ENCODE results near the gene PPP2R2B.

The PPP2R2B gene

GRCh38 chr5:146836226-146836842 is 42.2 kb downstream of the PPP2R2B start:
- TF ChIP-seq FOXM1 (IDR thresholded peaks at IDR 0.05; ENCODE audit: borderline replicate concordance, low read depth) (no peak), MAX (IDR thresholded peaks at IDR 0.05) (no peak), TAF1 (IDR thresholded peaks at IDR 0.05; ENCODE audit: low read depth) (no peak), CREB1 (IDR thresholded peaks at IDR 0.05; ENCODE audit: low read depth) (no peak), USF1 (IDR thresholded peaks at IDR 0.05) (no peak), RAD21 (IDR thresholded peaks at IDR 0.05; ENCODE audit: low read depth) (no peak), EGR1 (IDR thresholded peaks at IDR 0.05) (no peak)

GRCh38 chr5:146832985-146833732 is 45.4 kb downstream of the PPP2R2B start:
- TF ChIP-seq ZBTB7A (IDR thresholded peaks at IDR 0.05; ENCODE audit: low read depth) = no peak
- no peak for TF ChIP-seq MAX (IDR thresholded peaks at IDR 0.05)
- TF ChIP-seq YY1 (IDR thresholded peaks at IDR 0.05; ENCODE audit: low read depth) = no peak

GRCh38 chr5:146828385-146828784 is 50.2 kb downstream of the PPP2R2B start:
- TF ChIP-seq EGR1 (IDR thresholded peaks at IDR 0.05) (no peak), NFIC (IDR thresholded peaks at IDR 0.05) (no peak), CREB1 (IDR thresholded peaks at IDR 0.05; ENCODE audit: low read depth) (no peak), EP300 (IDR thresholded peaks at IDR 0.05; ENCODE audit: borderline replicate concordance) (no peak), TEAD4 (IDR thresholded peaks at IDR 0.05) (no peak), ZBTB7A (IDR thresholded peaks at IDR 0.05; ENCODE audit: low read depth) (no peak), YY1 (IDR thresholded peaks at IDR 0.05; ENCODE audit: low read depth) (no peak), RAD21 (IDR thresholded peaks at IDR 0.05; ENCODE audit: low read depth) (no peak), TCF12 (IDR thresholded peaks at IDR 0.05; ENCODE audit: low read depth) (no peak), USF1 (IDR thresholded peaks at IDR 0.05) (no peak), TAF1 (IDR thresholded peaks at IDR 0.05; ENCODE audit: low read depth) (no peak), REST (IDR thresholded peaks at IDR 0.05; ENCODE audit: low read depth) (no peak), FOXM1 (IDR thresholded peaks at IDR 0.05; ENCODE audit: borderline replicate concordance, low read depth) (no peak), MAX (IDR thresholded peaks at IDR 0.05) (no peak), CEBPB (IDR thresholded peaks at IDR 0.05) (no peak)

GRCh38 chr5:146827901-146828300 is 50.7 kb downstream of the PPP2R2B start:
- no peak for TF ChIP-seq FOXM1 (IDR thresholded peaks at IDR 0.05; ENCODE audit: borderline replicate concordance, low read depth)
- no peak for TF ChIP-seq CREB1 (IDR thresholded peaks at IDR 0.05; ENCODE audit: low read depth)
- TF ChIP-seq TCF12 (IDR thresholded peaks at IDR 0.05; ENCODE audit: low read depth) = no peak
- no peak for TF ChIP-seq USF1 (IDR thresholded peaks at IDR 0.05)
- no peak for TF ChIP-seq MAX (IDR thresholded peaks at IDR 0.05)
- no peak for TF ChIP-seq RAD21 (IDR thresholded peaks at IDR 0.05; ENCODE audit: low read depth)
- no peak for TF ChIP-seq CEBPB (IDR thresholded peaks at IDR 0.05)
- no peak for TF ChIP-seq NFIC (IDR thresholded peaks at IDR 0.05)
- TF ChIP-seq REST (IDR thresholded peaks at IDR 0.05; ENCODE audit: low read depth) = no peak
- TF ChIP-seq ZBTB7A (IDR thresholded peaks at IDR 0.05; ENCODE audit: low read depth) = no peak
- no peak for TF ChIP-seq EGR1 (IDR thresholded peaks at IDR 0.05)
- TF ChIP-seq EP300 (IDR thresholded peaks at IDR 0.05; ENCODE audit: borderline replicate concordance) = no peak
- TF ChIP-seq TAF1 (IDR thresholded peaks at IDR 0.05; ENCODE audit: low read depth) = no peak
- TF ChIP-seq TEAD4 (IDR thresholded peaks at IDR 0.05) = no peak

- TF ChIP-seq TCF12 (IDR thresholded peaks at IDR 0.05; ENCODE audit: low read depth) (no peak), EGR1 (IDR thresholded peaks at IDR 0.05) (no peak), CEBPB (IDR thresholded peaks at IDR 0.05) (no peak), TAF1 (IDR thresholded peaks at IDR 0.05; ENCODE audit: low read depth) (no peak), USF1 (IDR thresholded peaks at IDR 0.05) (no peak), REST (IDR thresholded peaks at IDR 0.05; ENCODE audit: low read depth) (peak; percentile 93), FOXM1 (IDR thresholded peaks at IDR 0.05; ENCODE audit: borderline replicate concordance, low read depth) (no peak)
These were observed 53.5 kb downstream of the PPP2R2B start for GRCh38 chr5:146825033-146825432.
